ENCODE measurements around the gene ATAD5. TPM values are rescaled to one million over a fixed set of nuclear protein-coding genes. Genes with fewer than 3 reads are reported as not detected.

Gene ATAD5
- total and polyA plus RNA-seq, 4 donors, result 0.44 to 4.8 (median 1.4) TPM

DNA sequence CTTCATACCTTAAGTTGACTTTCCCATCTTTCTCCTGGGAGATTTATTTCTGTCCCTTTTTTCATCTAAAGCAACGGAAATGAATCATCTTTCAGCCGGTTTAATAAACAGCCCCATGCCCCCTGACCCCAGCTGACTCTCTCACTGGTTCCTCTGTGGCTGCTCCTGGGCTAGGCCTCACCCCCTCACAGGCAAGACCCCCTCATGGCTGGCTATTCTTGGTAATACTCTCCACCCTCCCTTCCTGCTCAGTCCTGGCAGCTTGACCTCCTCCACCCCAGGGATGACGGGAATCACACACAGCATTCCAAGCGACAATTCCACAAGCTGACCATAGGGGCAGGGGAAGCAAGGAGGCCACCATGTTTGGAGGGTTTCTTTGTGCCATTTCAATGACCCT lies 88.5 kb downstream of the ATAD5 start:
- WGBS, 2 donors, result 59 to 78% methylated on average over 4 of the region's 4 CpGs
- Histone ChIP-seq H3K4me1 (ENCODE audit: control insufficient read depth in 5 of 5, insufficient read depth in 5 of 5, low read length in 5 of 5) (peaks cover 0 to 6% (median 3%) of the 10 kb centered on the region in 5 donors), H3K4me3 (no peak overlapping the region), H3K27me3 (ENCODE audit: control insufficient read depth in 3 of 3, insufficient read depth in 3 of 3, low read length in 2 of 3) (peaks cover 0 to 41% (median 33%) of the 10 kb centered on the region in 3 donors), H3K9me3 (ENCODE audit: control insufficient read depth in 4 of 4, insufficient read depth in 3 of 4, low read length in 3 of 4) (no peaks in the 10 kb centered on the region), H3K36me3 (ENCODE audit: control insufficient read depth in 4 of 4, insufficient read depth in 4 of 4, low read length in 4 of 4) (no peaks in the 10 kb centered on the region), H3K27ac (ENCODE audit: low read depth in 1 of 2, low read length in 1 of 2) (no peak overlapping the region), H3K9ac (ENCODE audit: insufficient read depth in 1 of 2, low read length in 2 of 2) (no peak overlapping the region)
- ATAC-seq (ENCODE audit: insufficient read depth, low FRiP score) (no peak), DNase-seq (peak in 1 of 3 donors; percentile 19)
- TF ChIP-seq, protein P1, sequence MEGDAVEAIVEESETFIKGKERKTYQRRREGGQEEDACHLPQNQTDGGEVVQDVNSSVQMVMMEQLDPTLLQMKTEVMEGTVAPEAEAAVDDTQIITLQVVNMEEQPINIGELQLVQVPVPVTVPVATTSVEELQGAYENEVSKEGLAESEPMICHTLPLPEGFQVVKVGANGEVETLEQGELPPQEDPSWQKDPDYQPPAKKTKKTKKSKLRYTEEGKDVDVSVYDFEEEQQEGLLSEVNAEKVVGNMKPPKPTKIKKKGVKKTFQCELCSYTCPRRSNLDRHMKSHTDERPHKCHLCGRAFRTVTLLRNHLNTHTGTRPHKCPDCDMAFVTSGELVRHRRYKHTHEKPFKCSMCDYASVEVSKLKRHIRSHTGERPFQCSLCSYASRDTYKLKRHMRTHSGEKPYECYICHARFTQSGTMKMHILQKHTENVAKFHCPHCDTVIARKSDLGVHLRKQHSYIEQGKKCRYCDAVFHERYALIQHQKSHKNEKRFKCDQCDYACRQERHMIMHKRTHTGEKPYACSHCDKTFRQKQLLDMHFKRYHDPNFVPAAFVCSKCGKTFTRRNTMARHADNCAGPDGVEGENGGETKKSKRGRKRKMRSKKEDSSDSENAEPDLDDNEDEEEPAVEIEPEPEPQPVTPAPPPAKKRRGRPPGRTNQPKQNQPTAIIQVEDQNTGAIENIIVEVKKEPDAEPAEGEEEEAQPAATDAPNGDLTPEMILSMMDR (IDR thresholded peaks at IDR 0.05; ENCODE audit: control extremely low read depth, extremely low read depth), result no peak

DNA sequence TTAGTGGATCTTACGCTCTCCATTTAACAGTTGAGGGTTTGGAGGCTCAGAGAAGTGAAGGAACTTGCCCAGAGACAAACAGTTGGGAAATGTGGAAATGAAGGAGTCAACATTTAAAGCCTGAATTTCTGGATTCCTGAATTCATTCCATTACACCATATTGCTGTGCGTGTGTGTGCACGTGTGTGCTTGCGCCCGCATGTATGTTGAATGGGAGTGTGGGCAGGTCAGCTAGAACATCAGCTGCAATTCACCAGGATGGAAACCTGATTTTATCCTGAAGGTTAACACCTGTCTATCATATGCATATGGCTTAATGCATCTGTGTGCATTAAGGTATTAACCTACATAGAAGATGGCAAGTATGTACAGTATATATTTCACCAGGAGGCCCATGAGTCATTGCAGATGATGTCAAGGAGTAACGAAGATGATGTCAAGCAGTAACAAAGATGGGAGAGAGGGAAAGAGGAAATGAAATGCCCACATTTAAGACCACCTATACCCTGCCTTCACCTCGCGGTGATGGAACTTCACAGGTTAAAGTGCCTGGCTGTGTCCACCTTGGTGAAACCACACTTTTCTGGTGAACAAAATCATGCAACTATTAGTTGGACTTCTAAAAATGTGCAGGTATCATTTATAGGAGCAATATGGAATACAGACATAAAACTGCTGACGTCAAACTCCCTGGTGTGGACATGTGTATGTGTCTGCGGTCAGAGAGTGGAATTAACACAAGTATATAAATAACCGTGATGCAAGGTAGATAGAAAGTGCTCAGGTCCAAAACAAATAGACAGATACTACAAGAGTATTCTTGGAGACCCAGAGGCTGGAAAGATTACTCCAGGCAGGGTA lies 89.1 kb downstream of the ATAD5 start:
- no peak overlapping the region for H3K27ac ChIP-seq (ENCODE audit: low read depth in 1 of 2, low read length in 1 of 2)
- TF ChIP-seq, protein P1 (IDR thresholded peaks at IDR 0.05; ENCODE audit: control extremely low read depth, extremely low read depth), result no peak

DNA sequence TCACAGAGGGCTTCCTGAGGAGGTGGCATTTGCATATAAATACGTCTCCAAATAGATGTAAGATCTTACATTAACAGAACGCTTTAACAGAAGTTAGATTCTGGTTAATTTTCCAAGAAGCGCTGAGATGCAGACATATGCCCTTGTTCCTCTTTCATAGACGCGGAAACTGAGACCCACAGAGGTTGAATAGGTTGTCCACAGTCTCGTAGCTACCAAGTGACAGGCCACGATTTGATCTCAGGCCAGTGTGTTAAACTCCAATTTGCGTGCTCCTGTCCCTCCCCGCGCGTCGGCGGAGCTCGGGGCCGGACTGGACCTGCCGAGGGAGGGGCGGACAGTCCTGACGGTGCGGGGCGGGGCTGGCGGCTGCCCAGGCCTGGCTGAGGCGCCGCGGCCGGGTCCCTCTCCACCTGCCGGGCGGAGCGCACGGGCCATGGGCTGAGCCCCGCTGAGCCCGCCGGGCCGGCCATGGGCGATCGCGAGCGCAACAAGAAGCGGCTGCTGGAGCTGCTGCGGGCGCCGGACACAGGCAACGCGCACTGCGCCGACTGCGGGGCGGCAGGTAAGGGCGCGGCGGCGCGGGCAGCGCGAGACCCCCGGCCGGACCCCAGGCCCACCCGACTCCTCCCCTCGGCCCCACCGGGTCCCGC lies 89.9 kb downstream of the ATAD5 start, which contains the start of gene ADAP2:
Gene ADAP2 (plus strand): TSS at position 402 of the 653 bp plus-strand sequence. CDS start 70 bp downstream, at position 472.
- ATAC-seq (ENCODE audit: insufficient read depth, low FRiP score), result peak; percentile 84
- H3K27me3 ChIP-seq (ENCODE audit: control insufficient read depth in 3 of 3, insufficient read depth in 3 of 3, low read length in 2 of 3), result peaks cover 0 to 41% (median 33%) of the 10 kb centered on the region in 3 donors
- no peaks in the 10 kb centered on the region for H3K36me3 ChIP-seq (ENCODE audit: control insufficient read depth in 4 of 4, insufficient read depth in 4 of 4, low read length in 4 of 4)
- no peaks in the 10 kb centered on the region for H3K9me3 ChIP-seq (ENCODE audit: control insufficient read depth in 4 of 4, insufficient read depth in 3 of 4, low read length in 3 of 4)
- H3K27ac ChIP-seq (ENCODE audit: low read depth in 1 of 2, low read length in 1 of 2), result peak within 1 kb of the TSS; percentile 11 to 52
- TF ChIP-seq, protein P1 (IDR thresholded peaks at IDR 0.05; ENCODE audit: control extremely low read depth, extremely low read depth), result no peak
- H3K9ac ChIP-seq (ENCODE audit: insufficient read depth in 1 of 2, low read length in 2 of 2), result no peak within 1 kb of the TSS
- DNase-seq, result peak in 1 of 3 donors; percentile 24
- peaks cover 0 to 7% (median 3%) of the 10 kb centered on the region in 5 donors for H3K4me1 ChIP-seq (ENCODE audit: control insufficient read depth in 5 of 5, insufficient read depth in 5 of 5, low read length in 5 of 5)
- WGBS, 2 donors, result 2 to 4% methylated on average over 32 to 60 of the region's 60 CpGs
- peak within 1 kb of the TSS; percentile 61 for H3K4me3 ChIP-seq

More for the DNA sequence above, 89.1 kb downstream of the ATAD5 start:
- no peaks in the 10 kb centered on the region for H3K36me3 ChIP-seq (ENCODE audit: control insufficient read depth in 4 of 4, insufficient read depth in 4 of 4, low read length in 4 of 4)
- no peaks in the 10 kb centered on the region for H3K9me3 ChIP-seq (ENCODE audit: control insufficient read depth in 4 of 4, insufficient read depth in 3 of 4, low read length in 3 of 4)
- ATAC-seq (ENCODE audit: insufficient read depth, low FRiP score) (no peak), DNase-seq (no peak)
- H3K27me3 ChIP-seq (ENCODE audit: control insufficient read depth in 3 of 3, insufficient read depth in 3 of 3, low read length in 2 of 3), result peaks cover 0 to 41% (median 33%) of the 10 kb centered on the region in 3 donors
- H3K4me3 ChIP-seq, result no peak overlapping the region
- peaks cover 0 to 6% (median 3%) of the 10 kb centered on the region in 5 donors for H3K4me1 ChIP-seq (ENCODE audit: control insufficient read depth in 5 of 5, insufficient read depth in 5 of 5, low read length in 5 of 5)
- WGBS, 2 donors, result 78 to 83% methylated on average over 11 of the region's 11 CpGs
- no peak overlapping the region for H3K9ac ChIP-seq (ENCODE audit: insufficient read depth in 1 of 2, low read length in 2 of 2)

Measured in lung (tissue), 12 donors.